GM21390 (cell line): ENCODE measurements around the gene AKT1.

ENCODE experiments used
- ATAC-seq: cut with Tn5 transposase; IDR thresholded peaks from one replicate; pipeline ENCODE4 v1.9.1; 2021; ENCODE audit not compliant: unreplicated experiment

Gene AKT1

GRCh38 chr14:104773505-104774452 is 21.8 kb downstream of the AKT1 start:
- no peak for ATAC-seq

GRCh38 chr14:104772707-104773504 is 22.6 kb downstream of the AKT1 start:
- no peak for ATAC-seq

GRCh38 chr14:104771918-104772706 is 23.4 kb downstream of the AKT1 start:
- no peak for ATAC-seq

- ATAC-seq, result no peak
Observed at GRCh38 chr14:104771374-104771773, 24.2 kb downstream of the AKT1 start.

GRCh38 chr14:104770851-104771272 is 24.7 kb downstream of the AKT1 start:
- no peak for ATAC-seq

- ATAC-seq, result no peak
Observed at GRCh38 chr14:104770072-104770579, 25.4 kb downstream of the AKT1 start.

- no peak for ATAC-seq
Observed at GRCh38 chr14:104769324-104770071, 26.1 kb downstream of the AKT1 start.

GRCh38 chr14:104768437-104769323 is 26.9 kb downstream of the AKT1 start:
- ATAC-seq, result peak; percentile 89

GRCh38 chr14:104767634-104767918 is 28.0 kb downstream of the AKT1 start:
- ATAC-seq, result no peak

GRCh38 chr14:104766863-104767633 is 28.5 kb downstream of the AKT1 start:
- ATAC-seq, result no peak

- ATAC-seq, result no peak
Observed at GRCh38 chr14:104766256-104766862, 29.2 kb downstream of the AKT1 start.

- no peak for ATAC-seq
Observed at GRCh38 chr14:104765517-104765916, 30.0 kb downstream of the AKT1 start.

- ATAC-seq, result no peak
Observed at GRCh38 chr14:104758981-104759969, 36.3 kb downstream of the AKT1 start.

GRCh38 chr14:104757681-104758392 is 37.7 kb downstream of the AKT1 start:
- no peak for ATAC-seq

GRCh38 chr14:104757238-104757585 is 38.3 kb downstream of the AKT1 start:
- no peak for ATAC-seq

GRCh38 chr14:104756477-104757237 is 38.9 kb downstream of the AKT1 start:
- ATAC-seq, result no peak
